Urothelium cell line (cell line): Measurements from ENCODE around the gene TMEM9.
A peak's percentile ranks its signal among the peaks of the same experiment; 100 is the strongest.
"Not testable (repeated sequence)": the region's sequence is repeated elsewhere in the genome, so short reads cannot be mapped to it uniquely, and the experiment has no call there.

Experiments used
- DNase-seq: peaks from one replicate; pipeline ENCODE4 v3.0.0; 2011; ENCODE audit warnings: low spot score, mixed read lengths
- FAIRE-seq: peaks from 2 replicates; lab custom pipeline; 2011; peaks lifted over from hg19 to GRCh38; lab: Jason Lieb, UNC

Gene TMEM9

DNA sequence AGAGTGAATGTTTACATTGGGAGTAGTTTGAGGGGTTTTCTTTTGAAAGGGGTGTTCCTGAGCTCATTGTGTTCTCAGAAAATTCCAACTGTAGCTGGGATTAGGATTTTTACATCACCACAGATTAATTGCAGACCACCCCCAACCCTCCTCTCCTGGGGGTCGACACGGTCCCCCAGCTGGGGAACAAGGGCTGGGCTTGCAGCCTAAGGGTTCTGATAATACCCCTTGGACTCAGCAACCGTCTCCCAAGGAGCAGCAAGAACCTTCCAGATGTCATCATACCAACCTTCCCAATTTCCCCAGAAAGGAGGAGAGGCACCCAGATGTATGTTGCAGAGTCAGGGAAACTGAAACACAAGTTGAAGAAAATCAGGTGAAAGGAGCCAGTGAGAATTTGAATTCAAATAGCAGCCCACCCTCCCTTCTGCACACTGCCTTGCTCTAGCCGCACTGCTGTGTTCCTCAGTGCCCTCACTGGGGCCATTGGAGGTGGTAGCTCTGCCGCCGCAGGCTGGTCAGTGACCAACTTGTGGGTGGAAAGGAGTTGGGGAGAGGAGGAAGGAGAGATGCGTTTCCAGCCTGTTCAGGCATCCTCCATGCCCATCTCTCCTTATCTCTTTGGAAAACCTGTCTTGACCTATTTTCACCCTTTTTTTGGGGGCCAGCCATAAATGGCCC, 21.7 kb upstream of the TMEM9 start:
- DNase-seq: no peak
- no peak for FAIRE-seq

GRCh38 chr1:201173736-201174135, 19.5 kb upstream of the TMEM9 start:
- no peak for DNase-seq
- FAIRE-seq: no peak

DNA sequence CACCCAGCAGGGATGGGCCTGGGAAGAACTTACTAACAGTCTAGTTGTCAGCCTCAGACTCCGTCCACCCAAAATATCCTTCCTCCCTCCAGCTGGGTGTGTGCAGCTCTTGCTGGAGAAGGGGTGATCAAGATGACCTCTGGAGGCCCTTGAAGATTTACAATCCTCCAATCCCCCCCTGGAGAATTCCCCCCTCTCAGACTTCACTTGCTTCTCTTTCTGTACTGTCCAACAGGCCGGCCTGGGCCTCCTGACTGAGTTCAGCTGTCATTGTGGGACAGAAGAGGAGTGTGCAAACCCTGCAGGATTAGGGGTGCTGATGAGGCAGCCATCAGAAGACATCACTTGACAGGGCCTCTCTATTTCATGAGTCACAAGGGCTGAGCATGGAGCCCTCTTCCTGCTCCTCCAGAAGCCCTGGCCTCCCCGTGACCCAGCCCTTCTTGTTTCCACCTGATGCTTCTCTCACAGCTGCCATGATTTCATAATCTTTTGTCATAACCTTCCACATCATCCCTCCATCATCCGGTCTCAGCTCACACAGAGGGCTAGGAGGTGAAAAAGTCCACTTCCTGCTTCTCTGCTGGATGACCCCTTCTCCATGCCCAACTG, 18.8 kb upstream of the TMEM9 start:
- DNase-seq (no peak), FAIRE-seq (no peak)

DNA sequence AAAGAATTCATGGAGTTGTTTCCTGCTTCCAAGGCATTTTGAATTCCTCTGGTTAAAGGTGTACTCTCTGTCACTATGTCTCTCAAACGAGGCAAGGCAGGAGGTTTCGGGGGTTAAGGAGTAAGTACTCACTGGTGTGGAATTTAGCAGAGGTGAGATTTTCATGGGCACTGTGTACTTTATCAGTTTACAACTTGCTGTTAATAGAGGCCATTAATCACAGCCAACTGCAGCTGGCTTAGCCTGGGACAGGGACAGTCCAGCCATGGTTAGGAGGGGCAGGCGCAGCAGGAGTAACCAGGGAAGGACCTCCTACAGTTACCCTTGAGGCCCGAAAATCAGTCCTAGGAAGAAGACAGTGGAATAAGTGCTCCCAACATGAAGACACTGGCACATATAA, 18.1 kb upstream of the TMEM9 start:
- no peak for FAIRE-seq
- DNase-seq: no peak

GRCh38 chr1:201171063-201172036, 17.1 kb upstream of the TMEM9 start:
- FAIRE-seq: no peak

DNA sequence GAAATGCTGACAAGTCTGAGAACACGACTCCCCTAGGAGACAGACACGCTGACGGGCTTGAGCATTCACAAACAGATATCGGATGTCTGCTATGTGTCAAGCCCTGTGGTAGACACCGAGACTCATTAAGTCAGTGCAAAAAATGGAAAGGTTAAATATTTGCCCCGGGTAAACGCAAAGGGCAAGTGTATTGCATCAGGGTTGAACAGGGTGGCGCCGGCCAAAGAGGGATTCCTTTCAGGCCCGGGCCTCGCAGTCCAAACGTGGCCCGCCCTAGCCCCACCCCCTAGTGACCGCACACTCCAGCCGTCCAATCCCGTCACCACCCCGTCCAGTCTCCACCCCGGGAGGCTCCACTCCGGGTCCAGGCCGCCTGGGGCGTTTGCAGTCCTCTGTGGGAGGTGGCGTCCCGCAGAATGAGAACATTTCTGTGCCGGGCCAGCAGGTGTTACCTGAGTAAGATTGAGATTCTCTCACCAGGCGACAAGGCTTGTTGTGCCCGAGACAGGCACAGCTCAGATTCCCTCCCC, 16.3 kb upstream of the TMEM9 start:
- peak; percentile 5 for FAIRE-seq
- peak; percentile 98 for DNase-seq

More at GRCh38 chr1:201171063-201172036, 17.1 kb upstream of the TMEM9 start:
- DNase-seq: peak; percentile 66

GRCh38 chr1:201169971-201170532, 15.8 kb upstream of the TMEM9 start:
- FAIRE-seq: no peak

GRCh38 chr1:201169203-201169602, 14.9 kb upstream of the TMEM9 start:
- FAIRE-seq (no peak), DNase-seq (no peak)

More at GRCh38 chr1:201169971-201170532, 15.8 kb upstream of the TMEM9 start:
- DNase-seq: no peak

DNA sequence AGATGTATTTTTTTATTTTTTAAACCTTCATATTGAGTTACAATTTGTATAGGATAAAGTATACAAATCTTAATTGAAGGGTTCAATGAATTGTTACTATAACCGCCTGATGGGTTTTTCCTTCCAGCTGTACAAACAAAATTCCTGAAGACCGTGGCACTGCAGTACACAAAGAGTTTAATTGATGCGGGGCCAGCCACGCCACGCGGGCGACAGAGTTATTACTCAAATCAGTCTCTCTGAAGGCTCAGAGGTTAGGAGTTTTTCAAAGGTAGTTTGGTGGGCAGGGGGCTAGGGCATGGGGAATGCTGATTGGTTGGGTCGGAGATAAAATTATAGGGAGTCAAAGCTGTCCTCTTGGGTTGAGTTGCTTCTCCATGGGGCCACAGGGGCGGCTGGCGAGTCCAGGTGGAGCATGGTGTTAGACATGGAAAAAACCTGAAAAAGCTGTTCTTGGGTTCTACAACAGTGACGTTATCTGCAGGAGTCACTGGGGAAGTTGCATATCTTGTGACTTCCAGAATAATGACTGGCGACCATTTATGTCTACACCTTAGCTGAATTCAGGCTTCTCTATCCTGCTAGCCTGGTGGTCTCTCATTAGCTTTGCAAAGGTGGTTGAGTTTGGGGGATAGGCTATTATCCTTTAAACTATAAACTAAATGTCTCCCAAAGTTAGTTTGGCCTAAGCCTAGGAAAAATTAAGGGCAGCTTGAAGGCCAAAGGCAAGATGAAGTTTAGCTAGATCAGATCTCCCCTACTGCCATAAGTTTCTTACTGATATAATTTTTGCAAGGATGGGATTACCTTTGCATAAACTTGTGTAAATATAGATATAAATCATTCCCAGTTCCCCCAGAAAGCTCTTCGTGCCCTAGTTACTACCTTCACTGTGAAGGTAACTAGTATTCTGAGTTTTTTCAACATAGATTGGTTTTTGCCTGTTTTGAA, 13.0 kb upstream of the TMEM9 start:
- FAIRE-seq (no peak), DNase-seq (no peak)

- FAIRE-seq (no peak), DNase-seq (no peak)
These were observed 10.4 kb upstream of the TMEM9 start for GRCh38 chr1:201164645-201165044.

DNA sequence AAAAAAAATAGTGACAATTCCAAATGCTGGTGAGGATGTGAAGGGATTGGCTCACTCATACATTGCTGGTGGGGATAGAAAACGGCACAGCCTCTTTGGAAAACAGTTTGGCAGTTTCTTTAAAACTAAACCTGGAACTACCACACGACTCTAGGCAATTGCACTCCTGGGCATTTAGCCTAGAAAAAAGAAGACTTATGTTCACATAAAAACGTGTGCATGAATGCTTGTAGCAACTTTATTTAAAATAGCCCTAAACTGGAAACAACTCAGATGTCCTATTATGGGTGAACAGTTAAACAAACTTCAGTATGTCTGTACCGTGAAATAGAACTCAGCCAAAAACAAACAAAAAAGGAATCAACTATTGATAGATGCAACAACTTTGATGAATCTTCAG, 9.4 kb upstream of the TMEM9 start:
- no peak for FAIRE-seq
- DNase-seq: no peak

DNA sequence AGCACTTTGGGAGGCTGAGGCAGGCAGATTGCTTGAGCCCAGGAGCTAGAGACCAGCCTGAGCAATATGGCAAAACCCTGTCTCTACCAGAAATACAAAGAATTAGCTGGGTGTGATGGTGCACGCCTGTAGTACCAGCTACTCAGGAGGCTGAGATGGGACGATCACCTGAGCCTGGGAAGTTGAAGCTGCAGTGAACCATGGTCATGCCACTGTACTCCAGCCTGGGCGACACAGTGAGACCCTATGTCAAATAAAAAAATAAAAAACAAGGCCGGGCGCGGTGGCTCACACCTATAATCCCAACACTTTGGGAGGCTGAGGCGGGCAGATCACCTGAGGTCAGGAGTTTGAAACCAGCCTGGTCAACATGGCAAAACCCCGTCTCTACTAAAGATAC, 8.8 kb upstream of the TMEM9 start:
- not testable (repeated sequence) for DNase-seq

DNA sequence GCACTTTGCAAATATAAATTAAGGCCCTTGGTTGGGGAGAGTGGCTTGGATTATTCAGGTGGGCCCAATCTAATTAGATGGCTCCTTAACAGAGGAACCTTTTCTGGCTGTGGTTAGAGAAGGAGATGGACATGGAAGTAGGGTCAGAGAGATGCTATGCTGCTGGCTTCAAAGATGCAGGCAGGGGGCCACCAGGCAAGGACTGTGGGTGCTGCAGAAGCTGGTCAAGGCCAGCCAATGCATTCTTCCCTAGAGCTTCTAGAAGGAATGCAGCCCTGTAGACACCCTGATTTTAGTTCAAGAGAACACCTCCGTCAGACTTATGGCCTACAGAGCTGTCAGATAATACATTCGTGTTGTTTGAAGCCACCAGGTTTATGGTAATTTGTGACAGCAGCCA, 3.7 kb upstream of the TMEM9 start:
- FAIRE-seq (no peak), DNase-seq (no peak)

More for the DNA sequence above, 8.8 kb upstream of the TMEM9 start:
- not testable (repeated sequence) for FAIRE-seq

- DNase-seq: no peak
These were observed 2.5 kb upstream of the TMEM9 start for GRCh38 chr1:201156819-201157218.

GRCh38 chr1:201156346-201156745, 2.1 kb upstream of the TMEM9 start:
- DNase-seq (no peak), FAIRE-seq (no peak)

More at GRCh38 chr1:201156819-201157218, 2.5 kb upstream of the TMEM9 start:
- FAIRE-seq: no peak

DNA sequence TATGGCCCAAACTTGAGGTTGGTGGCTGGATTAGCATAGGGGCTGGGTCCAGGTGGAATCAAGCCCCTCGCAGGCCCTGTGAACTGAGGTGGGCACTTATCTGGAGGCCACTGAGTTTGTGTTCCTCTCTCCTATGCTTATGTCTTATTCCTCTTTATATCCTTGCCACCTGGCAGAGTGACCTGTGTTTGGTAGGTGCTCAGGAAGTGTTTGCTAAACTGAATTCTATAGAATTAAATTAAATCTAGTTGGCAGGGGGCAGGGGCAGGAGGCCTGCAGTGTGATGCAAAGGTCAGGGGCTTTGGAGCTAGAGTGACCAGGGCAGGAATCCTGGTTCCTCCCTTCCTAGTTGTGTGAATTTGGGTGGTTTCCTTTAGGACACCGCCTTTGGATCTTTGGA, 1.1 kb upstream of the TMEM9 start:
- FAIRE-seq (no peak), DNase-seq (no peak)

- FAIRE-seq: no peak
- DNase-seq: no peak
These were observed 543 bp downstream of the TMEM9 start for GRCh38 chr1:201153474-201154388.

DNA sequence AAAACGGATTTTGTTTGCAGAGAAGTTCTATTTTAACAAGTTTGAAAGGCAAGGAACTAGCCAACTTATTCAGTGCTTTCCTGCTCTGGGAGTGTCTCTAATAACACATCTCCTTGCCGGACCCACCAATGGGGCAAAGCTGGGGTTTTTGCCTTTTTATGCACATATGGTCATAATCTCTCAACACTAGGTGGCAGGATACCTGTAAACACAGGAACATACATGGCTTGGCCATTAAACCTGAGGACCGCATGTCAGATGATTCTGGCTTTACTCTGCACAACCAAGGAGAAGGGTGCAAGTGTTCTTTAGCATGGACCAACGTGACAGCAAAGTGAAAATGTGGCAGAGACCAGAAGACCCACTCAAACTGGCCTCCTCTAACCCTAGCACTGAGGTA, 4.9 kb downstream of the TMEM9 start:
- DNase-seq (peak; percentile 58), FAIRE-seq (no peak)
